Cardiac septum (tissue), 1 donor: ENCODE measurements around the gene ARNT2. TPM values are rescaled to one million over a fixed set of nuclear protein-coding genes. Genes with fewer than 3 reads are reported as not detected.

Experiments
- DNase-seq: peaks from one replicate; pipeline ENCODE4 v3.0.0-alpha.2; 2020; ENCODE audit warnings: low spot score
- intact Hi-C: fragments of 100-400 bp; cut with DNase I; formaldehyde crosslinking; loops from one replicate; pipeline ENCODE4 v1.14.0; 2022
- total RNA-seq: library from RNA; stranded (reverse); fragmentation: NEBNext Ultra II Directional; extraction: Animal tissue kit (Norgen Biotek cat#: 25700); gene quantifications from one replicate; pipeline ENCODE4 v1.2.1, GENCODE V29; 2021
- donor health status: DM: no; HTN: no; CAD: no.

ARNT2 gene
- total RNA-seq, 1 donor from 2014 or later = 4.7 TPM

GRCh38 chr15:80480171-80480811, 76.1 kb downstream of the ARNT2 start:
- intact Hi-C loops = no loop called here
- no peak for DNase-seq

GRCh38 chr15:80480909-80481308, 76.7 kb downstream of the ARNT2 start:
- intact Hi-C loops = no loop called here
- DNase-seq = no peak

- intact Hi-C loops = no loop called here
- DNase-seq = no peak
Observed at GRCh38 chr15:80482696-80483095, 78.5 kb downstream of the ARNT2 start.

GRCh38 chr15:80483725-80484161, 79.6 kb downstream of the ARNT2 start:
- DNase-seq = no peak
- intact Hi-C loops = no loop called here

- intact Hi-C loops = no loop called here
- DNase-seq = no peak
Observed at GRCh38 chr15:80484333-80484864, 80.2 kb downstream of the ARNT2 start.

- intact Hi-C loops = no loop called here
- no peak for DNase-seq
Observed at GRCh38 chr15:80485370-80486164, 81.4 kb downstream of the ARNT2 start.

- intact Hi-C loops = no loop called here
- no peak for DNase-seq
Observed at GRCh38 chr15:80487839-80488390, 83.7 kb downstream of the ARNT2 start.

GRCh38 chr15:80489030-80489594, 84.9 kb downstream of the ARNT2 start:
- intact Hi-C loops = no loop called here
- DNase-seq = no peak

GRCh38 chr15:80490431-80490990, 86.3 kb downstream of the ARNT2 start:
- intact Hi-C loops = no loop called here
- no peak for DNase-seq

GRCh38 chr15:80491163-80491847, 87.1 kb downstream of the ARNT2 start:
- no peak for DNase-seq
- intact Hi-C loops = no loop called here

GRCh38 chr15:80492409-80492808, 88.2 kb downstream of the ARNT2 start:
- DNase-seq = no peak
- intact Hi-C loops = no loop called here

GRCh38 chr15:80492874-80493273, 88.7 kb downstream of the ARNT2 start:
- no peak for DNase-seq
- intact Hi-C loops = no loop called here

- DNase-seq = no peak
Observed at GRCh38 chr15:80494351-80494751, 90.2 kb downstream of the ARNT2 start.

GRCh38 chr15:80494756-80495155, 90.6 kb downstream of the ARNT2 start:
- DNase-seq = no peak
- intact Hi-C loops = no loop called here

More at GRCh38 chr15:80494351-80494751, 90.2 kb downstream of the ARNT2 start:
- intact Hi-C loops = no loop called here

GRCh38 chr15:80495401-80495942, 91.3 kb downstream of the ARNT2 start:
- intact Hi-C loops = no loop called here
- DNase-seq = no peak

GRCh38 chr15:80496096-80496495, 91.9 kb downstream of the ARNT2 start:
- intact Hi-C loops = no loop called here

GRCh38 chr15:80497221-80497620, 93.0 kb downstream of the ARNT2 start:
- intact Hi-C loops = no loop called here
- DNase-seq = no peak

More at GRCh38 chr15:80496096-80496495, 91.9 kb downstream of the ARNT2 start:
- DNase-seq = no peak

GRCh38 chr15:80498652-80499051, 94.5 kb downstream of the ARNT2 start:
- intact Hi-C loops = no loop called here
- DNase-seq = no peak

GRCh38 chr15:80500021-80500420, 95.8 kb downstream of the ARNT2 start:
- intact Hi-C loops = no loop called here
- no peak for DNase-seq
